Activated B cell treated with CpG ODN at 0.5 μM for 24 hours (primary cell): ENCODE data around the gene PEF1. TPM values are rescaled to one million over a fixed set of nuclear protein-coding genes. Genes with fewer than 3 reads are reported as not detected.

Experiments used
- ATAC-seq: fragments of 200-7000 bp; cut with Tn5 transposase; one replicate; pipeline ENCODE4 v1.10.0; 2021; ENCODE audit warnings: low read depth, mild to moderate bottlenecking, moderate library complexity
- CTCF ChIA-PET: fragments of 350-600 bp; sonication (Branson Sonifier 250); formaldehyde crosslinking; loops from one replicate; lab custom pipeline; 2021; ENCODE audit warnings: antibody characterized with exemption; lab: Charles Lee
- POLR2A ChIA-PET: fragments of 350-600 bp; sonication (Branson Sonifier 250); formaldehyde crosslinking; loops from one replicate; lab custom pipeline; 2021; ENCODE audit warnings: antibody characterized with exemption; lab: Charles Lee
- DNase-seq: peaks from one replicate; pipeline ENCODE4 v3.0.0; 2022
- H3K27ac Mint-ChIP-seq: one replicate; pipeline ENCODE4 v1.8.0; 2020; ENCODE audit warnings: mixed read lengths
- H3K27me3 Mint-ChIP-seq: one replicate; pipeline ENCODE4 v1.8.0; 2021; ENCODE audit warnings: mixed read lengths
- H3K36me3 Mint-ChIP-seq: one replicate; pipeline ENCODE4 v1.8.0; 2021; ENCODE audit warnings: low read depth, mixed read lengths
- H3K4me1 Mint-ChIP-seq: one replicate; pipeline ENCODE4 v1.8.0; 2021; ENCODE audit warnings: mixed read lengths
- H3K4me3 Mint-ChIP-seq: one replicate; pipeline ENCODE4 v1.8.0; 2020; ENCODE audit warnings: mild to moderate bottlenecking, mixed read lengths
- H3K9me3 Mint-ChIP-seq: one replicate; pipeline ENCODE4 v1.8.0; 2020; ENCODE audit warnings: mixed read lengths
- CTCF ChIP-seq: fragments of 200-600 bp; IDR thresholded peaks from one replicate; pipeline ENCODE4 v1.8.0; 2022; ENCODE audit warnings: antibody characterized with exemption, mild to moderate bottlenecking
- intact Hi-C: fragments of 100-400 bp; cut with micrococcal nuclease; formaldehyde crosslinking; loops from one replicate; pipeline ENCODE4 v1.15.1; 2024
- total RNA-seq: library from RNA; stranded (reverse); gene quantifications from 2 replicates; pipeline ENCODE4 v1.2.3, GENCODE V29; 2022

The PEF1 gene
- total RNA-seq, 1 donor from 2014 or later, result 58.0 TPM

- ChIA-PET POLR2A (no interaction called here), CTCF (no interaction called here)
- no peaks in the 10 kb centered on the region for H3K9me3 Mint-ChIP-seq
- intact Hi-C loops, result no loop called here
- H3K27me3 Mint-ChIP-seq, result peaks cover 39% of the 10 kb centered on the region
- no peaks in the 10 kb centered on the region for H3K4me1 Mint-ChIP-seq
- H3K36me3 Mint-ChIP-seq, result no peaks in the 10 kb centered on the region
- H3K27ac Mint-ChIP-seq, result no peak overlapping the region
- ATAC-seq (peak; percentile 45), DNase-seq (no peak)
- TF ChIP-seq CTCF, result no peak
- H3K4me3 Mint-ChIP-seq, result no peak overlapping the region
Observed at GRCh38 chr1:31683997-31684396, 39.3 kb upstream of the PEF1 start.

GRCh38 chr1:31681415-31681814 is 36.7 kb upstream of the PEF1 start:
- no peak for DNase-seq
- Mint-ChIP-seq H3K4me1 (no peaks in the 10 kb centered on the region), H3K9me3 (no peaks in the 10 kb centered on the region), H3K36me3 (no peaks in the 10 kb centered on the region), H3K4me3 (no peak overlapping the region), H3K27me3 (peaks cover 26% of the 10 kb centered on the region), H3K27ac (no peak overlapping the region)
- ChIA-PET POLR2A (no interaction called here), CTCF (no interaction called here)
- intact Hi-C loops, result no loop called here
- TF ChIP-seq CTCF, result no peak
- ATAC-seq, result no peak

GRCh38 chr1:31679676-31680230 is 35.1 kb upstream of the PEF1 start:
- H3K27ac Mint-ChIP-seq, result no peak overlapping the region
- POLR2A ChIA-PET, result no interaction called here
- H3K9me3 Mint-ChIP-seq, result no peaks in the 10 kb centered on the region
- no peaks in the 10 kb centered on the region for H3K36me3 Mint-ChIP-seq
- no peak overlapping the region for H3K4me3 Mint-ChIP-seq
- CTCF ChIA-PET, result no interaction called here
- no peaks in the 10 kb centered on the region for H3K4me1 Mint-ChIP-seq
- DNase-seq (no peak), ATAC-seq (no peak)
- TF ChIP-seq CTCF, result no peak
- peaks cover 23% of the 10 kb centered on the region for H3K27me3 Mint-ChIP-seq
- intact Hi-C loops, result no loop called here

- peaks cover 22% of the 10 kb centered on the region for H3K27me3 Mint-ChIP-seq
- DNase-seq (no peak), ATAC-seq (no peak)
- H3K4me3 Mint-ChIP-seq, result no peak overlapping the region
- H3K27ac Mint-ChIP-seq, result no peak overlapping the region
- CTCF ChIA-PET, result no interaction called here
- no peaks in the 10 kb centered on the region for H3K9me3 Mint-ChIP-seq
- POLR2A ChIA-PET, result no interaction called here
- intact Hi-C loops, result no loop called here
- no peak for TF ChIP-seq CTCF
- no peaks in the 10 kb centered on the region for H3K4me1 Mint-ChIP-seq
- H3K36me3 Mint-ChIP-seq, result no peaks in the 10 kb centered on the region
Observed at GRCh38 chr1:31679091-31679490, 34.4 kb upstream of the PEF1 start.

- H3K4me3 Mint-ChIP-seq, result no peak overlapping the region
- peaks cover 22% of the 10 kb centered on the region for H3K27me3 Mint-ChIP-seq
Observed at GRCh38 chr1:31678681-31679080, 34.0 kb upstream of the PEF1 start.

More at GRCh38 chr1:31678681-31679080, 34.0 kb upstream of the PEF1 start:
- no peak for TF ChIP-seq CTCF
- Mint-ChIP-seq H3K4me1 (no peaks in the 10 kb centered on the region), H3K36me3 (no peaks in the 10 kb centered on the region), H3K27ac (no peak overlapping the region), H3K9me3 (no peaks in the 10 kb centered on the region)
- ATAC-seq (no peak), DNase-seq (no peak)
- CTCF ChIA-PET, result no interaction called here
- intact Hi-C loops, result no loop called here
- POLR2A ChIA-PET, result no interaction called here
